ENCODE results near the gene SCN4B. TPM values are rescaled to one million over a fixed set of nuclear protein-coding genes. Genes with fewer than 3 reads are reported as not detected.

SCN4B gene
- total RNA-seq, 1 experiment from 2014 or later = 1.6 TPM

DNA sequence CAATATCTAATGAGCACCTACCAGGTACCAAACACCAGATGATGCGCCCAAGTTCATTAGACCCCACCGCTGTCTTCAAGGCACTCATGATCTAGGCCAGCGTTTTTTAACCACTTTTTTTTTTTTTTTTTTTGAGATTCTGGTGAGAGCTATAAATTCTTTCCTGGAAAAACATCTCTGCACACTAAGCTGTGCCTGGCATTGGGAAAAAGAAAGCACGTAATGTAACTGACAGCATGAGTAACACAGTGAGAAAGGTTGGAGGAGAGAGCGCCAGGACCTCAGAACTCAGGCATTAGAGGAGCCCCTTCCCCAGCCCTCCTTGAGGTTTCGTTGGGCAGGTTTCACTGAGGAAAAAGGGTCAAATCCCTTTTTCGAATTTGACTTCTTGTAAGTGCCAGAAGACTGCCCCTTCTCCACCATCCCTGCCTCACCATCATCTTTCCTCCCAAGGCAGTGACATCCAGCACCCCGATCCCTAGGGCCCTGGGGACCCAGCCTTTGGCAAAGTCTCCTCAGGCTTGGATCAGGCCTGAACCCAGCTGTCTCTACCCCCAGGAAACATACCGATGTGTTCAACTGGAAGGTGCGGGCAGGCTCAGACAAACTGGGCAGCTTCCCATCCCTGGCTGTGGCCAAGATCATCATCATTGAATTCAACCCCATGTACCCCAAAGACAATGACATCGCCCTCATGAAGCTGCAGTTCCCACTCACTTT lies 39.8 kb downstream of the SCN4B start:
- Mint-ChIP-seq H3K4me3 (no peak overlapping the region), H3K9me3 (no peaks in the 10 kb centered on the region), H3K36me3 (ENCODE audit: insufficient read depth in 1 of 3, low read depth in 3 of 3) (no peaks in the 10 kb centered on the region), H3K27ac (no peak overlapping the region), H3K27me3 (ENCODE audit: low read depth) (peaks cover 6% of the 10 kb centered on the region), H3K4me1 (peaks cover 11 to 22% of the 10 kb centered on the region in 2 experiments)
- no peak for TF ChIP-seq CTCF (conservative IDR thresholded peaks at IDR 0.05)
- H3K4me2 ChIP-seq (ENCODE audit: insufficient read depth, insufficient read length, low read length) = no peak overlapping the region
- no peak overlapping the region for H2BK12ac ChIP-seq (ENCODE audit: insufficient read length, low read depth, low read length)
- H3K23me2 ChIP-seq (ENCODE audit: insufficient read length, low read depth, low read length, poor library complexity, severe bottlenecking) = no peaks in the 10 kb centered on the region
- H2AK5ac ChIP-seq (ENCODE audit: insufficient read length, low read length) = no peak overlapping the region
- H3K18ac ChIP-seq (ENCODE audit: insufficient read length, low read depth, low read length) = no peak overlapping the region
- H4K8ac ChIP-seq (replicated peaks; ENCODE audit: insufficient read length, low read depth, low read length) = no peak overlapping the region
- DNase-seq = no peak
- no peaks in the 10 kb centered on the region for H3K79me1 ChIP-seq (ENCODE audit: insufficient read depth, low read depth, low read length, poor library complexity, severe bottlenecking)
- no peak overlapping the region for H3K27ac ChIP-seq (ENCODE audit: insufficient read length, low read depth, low read length)
- H2BK5ac ChIP-seq (ENCODE audit: insufficient read length, low read length) = no peak overlapping the region
- H2BK120ac ChIP-seq (ENCODE audit: low read depth, low read length, poor library complexity, severe bottlenecking) = no peak overlapping the region
- H3K23ac ChIP-seq (ENCODE audit: insufficient read length, low read depth, low read length) = no peak overlapping the region
- H3K27me3 ChIP-seq (ENCODE audit: insufficient read depth, low read length) = no peaks in the 10 kb centered on the region
- H4K5ac ChIP-seq (ENCODE audit: insufficient read length, low read depth, low read length) = no peak overlapping the region
- no peak overlapping the region for H3K56ac ChIP-seq (ENCODE audit: insufficient read length, low read depth, low read length)
- H3T11ph ChIP-seq (ENCODE audit: low read length) = no peak overlapping the region
- H3K9ac ChIP-seq (ENCODE audit: extremely low read depth, insufficient read length, low read length) = no peak overlapping the region
- no peak overlapping the region for H4K91ac ChIP-seq (ENCODE audit: insufficient read length, low read depth, low read length)
- H3K14ac ChIP-seq (ENCODE audit: insufficient read depth, low read length) = no peak overlapping the region
- 0 out of 2 replicates have a peak, but pooled peaks cover 3% of the 10 kb centered on the region for H3K4me1 ChIP-seq (ENCODE audit: insufficient read depth, low read length)
- no peaks in the 10 kb centered on the region for H3K9me3 ChIP-seq (ENCODE audit: control insufficient read depth, low read depth, low read length)
- WGBS (ENCODE audit: extremely low coverage, insufficient read length, low lambda C conversion rate) = no CpG with 5 or more reads among the region's 11 CpGs
- H2BK15ac ChIP-seq (ENCODE audit: low read depth, low read length) = no peak overlapping the region
- H2AFZ ChIP-seq (ENCODE audit: low read length) = no peak overlapping the region
- H3K4ac ChIP-seq (ENCODE audit: low read depth, low read length) = no peak overlapping the region
- no peaks in the 10 kb centered on the region for H4K20me1 ChIP-seq (ENCODE audit: control insufficient read depth, insufficient read depth, insufficient read length)
- no peaks in the 10 kb centered on the region for H3K79me2 ChIP-seq (ENCODE audit: insufficient read depth, low read length)
- no peak overlapping the region for H2BK20ac ChIP-seq (ENCODE audit: low read depth, low read length, poor library complexity, severe bottlenecking)
